ENCODE results near the gene CALML4. TPM values are rescaled to one million over a fixed set of nuclear protein-coding genes. Genes with fewer than 3 reads are reported as not detected.
A peak's percentile ranks its signal among the peaks of the same experiment; 100 is the strongest.
"Not testable (repeated sequence)": the region's sequence is repeated elsewhere in the genome, so short reads cannot be mapped to it uniquely, and the experiment has no call there.

Gene CALML4
- total RNA-seq, 1 donor = 5.2 TPM

- no peaks in the 10 kb centered on the region for H3K9me3 ChIP-seq (ENCODE audit: low read depth, low read length)
- no peaks in the 10 kb centered on the region for H3K27me3 ChIP-seq (ENCODE audit: insufficient read depth, low read length)
- peaks cover 64% of the 10 kb centered on the region for H3K4me1 ChIP-seq (ENCODE audit: insufficient read depth, low read length)
- peak within 1 kb of the TSS; percentile 76 for H3K4me3 ChIP-seq (ENCODE audit: low read length)
Measured at GRCh38 chr15:68229386-68230156, 24.4 kb upstream of the CALML4 start, which contains the start of gene CLN6. CLN6 (minus strand) TSS chr15:68229728; CDS start chr15:68229584, 144 bp downstream.

- Histone ChIP-seq H3K9me3 (ENCODE audit: low read depth, low read length) (no peaks in the 10 kb centered on the region), H3K4me1 (ENCODE audit: insufficient read depth, low read length) (peaks cover 65% of the 10 kb centered on the region), H3K4me3 (ENCODE audit: low read length) (peak overlapping the region; percentile 76), H3K27me3 (ENCODE audit: insufficient read depth, low read length) (no peaks in the 10 kb centered on the region)
Measured at GRCh38 chr15:68228971-68229385, 23.8 kb upstream of the CALML4 start.

DNA sequence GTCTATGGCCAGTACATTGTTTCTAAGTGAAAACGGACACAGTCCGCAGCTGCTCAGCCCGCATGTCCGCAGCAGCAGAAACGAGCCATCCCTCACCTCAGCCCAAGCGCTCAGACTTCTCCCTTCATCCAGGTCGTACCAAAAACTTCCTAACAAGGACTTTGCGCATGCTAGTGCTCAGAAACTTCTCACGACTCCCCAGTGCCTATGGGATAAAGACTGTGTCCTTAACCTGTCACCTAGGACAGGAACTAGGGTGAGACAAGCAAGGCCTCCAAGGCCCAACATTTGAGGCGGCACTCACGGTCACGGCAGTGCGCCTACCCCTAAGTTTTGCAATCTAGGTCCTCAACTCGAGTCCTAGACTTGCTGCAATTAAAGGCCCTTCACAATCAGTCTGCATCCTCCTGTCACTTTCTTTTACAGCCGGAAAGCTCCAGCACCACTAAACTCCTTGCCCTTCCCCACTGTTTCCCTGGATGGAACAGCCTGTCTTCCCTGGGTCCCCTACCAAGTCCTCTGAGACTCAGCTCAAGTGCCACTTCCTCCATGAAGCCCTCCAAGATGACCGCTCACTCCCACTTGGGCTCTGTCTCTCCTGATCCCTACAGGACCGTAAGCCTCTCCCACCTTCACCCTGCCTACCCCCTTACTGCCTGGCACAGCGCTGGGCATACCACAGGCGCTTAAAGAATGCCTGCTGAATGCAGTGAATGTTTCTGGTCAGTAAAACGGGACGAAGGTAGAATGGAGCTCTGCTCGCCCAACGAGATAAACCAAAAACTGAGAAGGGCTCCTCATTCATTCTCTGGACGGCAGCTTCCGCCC, 23.2 kb upstream of the CALML4 start:
- Histone ChIP-seq H3K9me3 (ENCODE audit: low read depth, low read length) (no peaks in the 10 kb centered on the region), H3K4me1 (ENCODE audit: insufficient read depth, low read length) (peaks cover 58% of the 10 kb centered on the region), H3K27me3 (ENCODE audit: insufficient read depth, low read length) (no peaks in the 10 kb centered on the region), H3K4me3 (ENCODE audit: low read length) (peak overlapping the region; percentile 76)

- H3K27me3 ChIP-seq (ENCODE audit: insufficient read depth, low read length) = no peaks in the 10 kb centered on the region
- no peaks in the 10 kb centered on the region for H3K9me3 ChIP-seq (ENCODE audit: low read depth, low read length)
- H3K4me3 ChIP-seq (ENCODE audit: low read length) = no peak overlapping the region
- H3K4me1 ChIP-seq (ENCODE audit: insufficient read depth, low read length) = peaks cover 52% of the 10 kb centered on the region
Measured at GRCh38 chr15:68227643-68228142, 22.6 kb upstream of the CALML4 start.

DNA sequence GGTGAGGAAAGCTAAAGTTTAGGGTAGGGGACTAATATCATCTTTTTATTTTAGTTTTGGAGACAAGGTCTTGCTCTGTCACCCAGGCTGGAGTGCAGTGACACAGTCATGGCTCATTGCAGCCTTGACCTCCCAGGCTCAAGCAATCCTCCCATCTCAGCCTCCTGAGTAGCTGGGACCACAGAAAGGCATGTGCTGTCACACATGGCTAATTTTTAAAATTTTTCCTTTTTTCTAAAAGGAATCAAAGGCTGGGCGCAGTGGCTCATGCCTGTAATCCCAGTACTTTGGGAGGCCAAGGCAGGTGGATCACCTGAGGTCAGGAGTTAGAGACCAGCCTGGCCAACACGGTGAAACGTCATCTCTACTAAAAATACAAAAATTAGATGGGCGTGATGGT, 20.3 kb upstream of the CALML4 start:
- peaks cover 35% of the 10 kb centered on the region for H3K4me1 ChIP-seq (ENCODE audit: insufficient read depth, low read length)
- H3K4me3 ChIP-seq (ENCODE audit: low read length); H3K27me3 ChIP-seq (ENCODE audit: insufficient read depth, low read length); H3K9me3 ChIP-seq (ENCODE audit: low read depth, low read length): not testable (repeated sequence)

GRCh38 chr15:68224546-68225250, 19.6 kb upstream of the CALML4 start:
- H3K4me3 ChIP-seq (ENCODE audit: low read length) = no peak overlapping the region
- peaks cover 29% of the 10 kb centered on the region for H3K4me1 ChIP-seq (ENCODE audit: insufficient read depth, low read length)
- no peaks in the 10 kb centered on the region for H3K27me3 ChIP-seq (ENCODE audit: insufficient read depth, low read length)
- H3K9me3 ChIP-seq (ENCODE audit: low read depth, low read length) = no peaks in the 10 kb centered on the region

DNA sequence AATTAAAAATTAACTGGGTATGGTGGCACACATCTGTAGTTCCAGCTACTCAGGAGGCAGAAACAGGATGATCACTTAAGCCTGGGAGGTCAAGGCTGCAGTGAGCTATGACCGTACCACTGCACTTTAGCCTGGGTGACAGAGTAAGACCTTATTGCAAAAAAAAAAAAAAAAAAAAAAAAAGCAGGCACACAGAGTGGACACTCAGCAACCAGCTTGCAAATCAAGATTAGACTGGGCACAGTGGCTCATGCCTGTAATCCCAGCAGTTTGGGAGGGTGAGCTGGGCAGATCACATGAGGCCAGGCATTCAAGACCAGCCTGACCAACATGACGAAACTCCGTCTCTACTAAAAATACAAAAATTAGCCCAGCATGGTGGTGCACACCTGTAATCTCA, 19.0 kb upstream of the CALML4 start:
- Histone ChIP-seq H3K4me1 (ENCODE audit: insufficient read depth, low read length) (peaks cover 29% of the 10 kb centered on the region), H3K9me3 (ENCODE audit: low read depth, low read length) (no peaks in the 10 kb centered on the region), H3K4me3 (ENCODE audit: low read length) (no peak overlapping the region), H3K27me3 (ENCODE audit: insufficient read depth, low read length) (no peaks in the 10 kb centered on the region)

DNA sequence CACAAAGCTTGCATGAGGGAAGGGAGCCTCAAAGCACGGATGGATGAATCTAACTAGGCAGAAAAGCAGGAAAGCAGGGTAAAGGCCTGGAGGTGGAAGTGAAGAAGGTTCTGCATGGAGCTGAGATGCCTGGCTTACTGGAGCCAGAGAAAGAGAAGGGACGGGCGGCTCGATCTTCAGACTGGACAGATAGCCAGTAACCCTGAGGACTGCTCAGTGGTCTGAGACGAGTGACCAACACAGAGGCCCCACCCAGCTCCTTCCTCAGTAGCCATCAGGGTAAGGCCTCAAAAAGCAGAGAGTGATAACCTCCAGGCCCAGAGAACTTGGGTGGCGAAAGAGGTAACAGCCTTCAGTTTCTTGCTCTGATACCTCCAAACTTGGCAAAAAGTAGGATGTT, 18.0 kb upstream of the CALML4 start:
- Histone ChIP-seq H3K4me3 (ENCODE audit: low read length) (no peak overlapping the region), H3K4me1 (ENCODE audit: insufficient read depth, low read length) (peaks cover 20% of the 10 kb centered on the region), H3K9me3 (ENCODE audit: low read depth, low read length) (no peaks in the 10 kb centered on the region), H3K27me3 (ENCODE audit: insufficient read depth, low read length) (no peaks in the 10 kb centered on the region)

DNA sequence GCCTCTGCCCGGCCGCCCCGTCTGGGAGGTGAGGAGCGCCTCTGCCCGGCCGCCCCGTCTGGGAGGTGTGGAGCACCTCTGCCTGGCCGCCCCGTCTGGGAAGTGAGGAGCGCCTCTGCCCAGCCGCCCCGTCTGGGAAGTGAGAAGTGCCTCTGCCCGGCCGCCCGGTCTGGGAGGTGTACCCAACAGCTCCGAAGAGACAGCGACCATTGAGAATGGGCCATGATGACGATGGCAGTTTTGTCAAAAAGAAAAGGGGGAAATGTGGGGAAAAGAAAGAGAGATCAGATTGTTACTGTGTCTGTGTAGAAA, 17.3 kb upstream of the CALML4 start:
- H3K4me1 ChIP-seq (ENCODE audit: insufficient read depth, low read length) = peaks cover 12% of the 10 kb centered on the region
- H3K9me3 ChIP-seq (ENCODE audit: low read depth, low read length); H3K4me3 ChIP-seq (ENCODE audit: low read length); H3K27me3 ChIP-seq (ENCODE audit: insufficient read depth, low read length): not testable (repeated sequence)

GRCh38 chr15:68221530-68222431, 16.6 kb upstream of the CALML4 start:
- H3K9me3 ChIP-seq (ENCODE audit: low read depth, low read length); H3K4me3 ChIP-seq (ENCODE audit: low read length); H3K27me3 ChIP-seq (ENCODE audit: insufficient read depth, low read length): not testable (repeated sequence)
- peaks cover 11% of the 10 kb centered on the region for H3K4me1 ChIP-seq (ENCODE audit: insufficient read depth, low read length)

GRCh38 chr15:68220967-68221366, 15.8 kb upstream of the CALML4 start:
- no peak overlapping the region for H3K4me3 ChIP-seq (ENCODE audit: low read length)

DNA sequence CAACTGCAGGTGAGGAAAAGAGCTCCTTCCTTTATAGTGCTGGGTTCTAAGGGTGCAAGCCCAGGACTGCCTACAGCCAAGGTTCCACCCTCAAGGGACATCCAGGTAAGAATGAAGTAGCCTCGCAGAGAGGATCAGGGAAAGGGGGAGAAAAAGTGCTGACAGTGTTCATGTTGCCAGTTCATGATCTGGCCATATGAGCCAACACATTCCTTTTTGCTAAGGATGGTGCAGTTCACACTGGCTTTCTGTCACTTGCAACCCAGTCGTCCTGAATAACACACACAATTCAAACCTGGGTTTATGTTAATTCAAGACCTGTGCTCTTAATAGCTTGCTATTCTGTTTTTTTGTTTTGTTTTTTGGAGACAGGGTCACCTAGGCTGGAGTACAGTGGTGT, 15.4 kb upstream of the CALML4 start:
- Histone ChIP-seq H3K4me3 (ENCODE audit: low read length) (no peak overlapping the region), H3K9me3 (ENCODE audit: low read depth, low read length) (no peaks in the 10 kb centered on the region), H3K4me1 (ENCODE audit: insufficient read depth, low read length) (peaks cover 10% of the 10 kb centered on the region)

More at GRCh38 chr15:68220967-68221366, 15.8 kb upstream of the CALML4 start:
- Histone ChIP-seq H3K4me1 (ENCODE audit: insufficient read depth, low read length) (peaks cover 11% of the 10 kb centered on the region), H3K9me3 (ENCODE audit: low read depth, low read length) (no peaks in the 10 kb centered on the region), H3K27me3 (ENCODE audit: insufficient read depth, low read length) (no peaks in the 10 kb centered on the region)

DNA sequence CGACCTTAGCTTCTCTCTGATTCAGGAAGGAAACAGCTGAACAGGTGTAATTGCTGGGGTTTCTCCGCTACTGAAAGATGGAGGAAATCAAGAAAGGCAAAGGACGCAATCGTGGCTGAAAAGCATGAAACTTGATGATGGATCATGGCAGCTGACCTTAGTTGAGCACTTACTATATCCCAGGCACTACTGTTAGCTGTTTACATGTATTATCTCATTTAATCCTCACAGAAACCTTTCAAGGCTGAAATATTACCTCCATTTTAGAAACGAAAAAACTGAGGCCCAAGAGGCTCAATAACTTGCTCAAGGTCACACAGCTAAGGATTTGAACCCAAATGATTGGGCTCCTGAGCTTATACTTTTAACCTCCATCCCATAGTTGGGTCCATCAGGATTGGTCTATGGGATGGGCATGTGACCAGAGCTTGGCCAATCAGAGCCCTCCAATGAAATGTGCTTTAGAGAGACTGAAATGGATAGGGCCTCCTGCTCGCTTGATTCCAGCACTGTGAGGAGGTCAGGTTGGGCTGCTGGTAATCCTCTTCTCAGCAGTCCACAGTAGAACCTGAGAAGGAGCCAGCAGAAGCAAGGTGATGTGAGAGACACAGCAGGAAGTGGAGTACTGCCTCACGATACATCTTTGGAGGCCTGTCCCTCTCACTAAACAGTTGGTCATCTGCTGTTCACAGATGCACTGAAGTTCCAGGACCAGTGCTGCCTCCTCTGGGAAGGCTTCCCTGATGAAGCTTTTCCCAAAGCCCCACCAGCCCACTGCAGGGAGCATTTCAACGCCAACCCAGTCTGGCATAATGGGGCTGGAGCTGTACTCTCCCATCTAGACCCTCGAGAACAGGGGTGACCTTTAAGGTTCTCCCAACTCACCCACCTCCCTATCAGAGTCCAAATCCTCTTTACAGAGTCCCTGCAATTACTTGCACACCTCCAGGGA, 14.0 kb upstream of the CALML4 start:
- Histone ChIP-seq H3K4me3 (ENCODE audit: low read length) (no peak overlapping the region), H3K27me3 (ENCODE audit: insufficient read depth, low read length) (no peaks in the 10 kb centered on the region), H3K9me3 (ENCODE audit: low read depth, low read length) (no peaks in the 10 kb centered on the region), H3K4me1 (ENCODE audit: insufficient read depth, low read length) (peaks cover 11% of the 10 kb centered on the region)

More for the DNA sequence above, 15.4 kb upstream of the CALML4 start:
- H3K27me3 ChIP-seq (ENCODE audit: insufficient read depth, low read length) = no peaks in the 10 kb centered on the region

Data from mononuclear cell (primary cell).